Motor neuron (in vitro differentiated cells): ENCODE results near the gene F11. TPM values are rescaled to one million over a fixed set of nuclear protein-coding genes. Genes with fewer than 3 reads are reported as not detected.
A peak's percentile ranks its signal among the peaks of the same experiment; 100 is the strongest.
"Not testable (repeated sequence)": the region's sequence is repeated elsewhere in the genome, so short reads cannot be mapped to it uniquely, and the experiment has no call there.

Source experiments
- ATAC-seq, 8 experiments: fragments of 200-7000 bp; cut with Tn5 transposase; replicated peaks in 6 of 8; 2 replicates each; pipeline ENCODE4 v1.8.0; 2021; ENCODE audit warnings: mild to moderate bottlenecking in 8 of 8, moderate library complexity in 8 of 8
- H3K27ac ChIP-seq, 2 donors: fragments of 250-450 bp; sonication (Bioruptor Pico); 2 replicates each; pipeline ENCODE4 v1.9.0; 2021; ENCODE audit warnings: antibody characterized with exemption in 2 of 2, mild to moderate bottlenecking in 2 of 2, moderate library complexity in 1 of 2
- H3K4me1 ChIP-seq, 2 donors: fragments of 250-450 bp; sonication (Bioruptor Pico); replicated peaks in 1 of 2; 2 replicates each; pipeline ENCODE4 v1.6.1; 2021; ENCODE audit warnings: antibody characterized with exemption in 2 of 2, mild to moderate bottlenecking in 2 of 2, moderate library complexity in 1 of 2
- H3K4me3 ChIP-seq, 5 donors: fragments of 250-450 bp; sonication (Bioruptor Pico); 2 replicates each; pipeline ENCODE4 v1.9.0; 2021; ENCODE audit warnings: antibody characterized with exemption in 5 of 5, mild to moderate bottlenecking in 5 of 5, moderate library complexity in 4 of 5
- WGBS, 10 experiments: fragments of 450-650 bp; shearing (Covaris generic); methylation state at CpG; one replicate each; pipeline ENCODE4 v1.0.0; 2022; 5-methylcytosine and 5-hydroxymethylcytosine counted together
- in situ Hi-C, 9 experiments: fragments of 400-800 bp; cut with MboI; loops; one replicate each; pipeline ENCODE4 v1.15.0; 2021; ENCODE audit warnings: low sequenced_read_pairs in 9 of 9, low pct_unique_long_range_greater_than_20kb in 2 of 9; ENCODE audit not compliant: unreplicated experiment in 9 of 9
- total RNA-seq, 8 experiments: library from RNA; unstranded; fragments of 300-600 nt; gene quantifications; 2 replicates each; pipeline versions ENCODE4 v1.2.3 to v1.2.4, GENCODE V29; 2022

F11 gene
- total RNA-seq, 8 experiments from 2014 or later = 0.21 to 1.2 (median 0.26) TPM; not detected in 2

- Histone ChIP-seq H3K4me3 (no peak overlapping the region), H3K27ac (no peak overlapping the region), H3K4me1 (no peaks in the 10 kb centered on the region)
- in situ Hi-C loops = loop anchor here in 5 of 9 experiments (10.0 to 25.0 kb wide), 2 partner anchors 291 to 293 kb away; no protein-coding TSS in a partner anchor
- ATAC-seq = no peak
- 8 to 100% (median 86%) methylated on average over 2 to 9 of the region's 9 CpGs; no CpG with 5 or more reads in 2 of the 10 experiments for WGBS, 10 experiments
Measured at GRCh38 chr4:186294160-186294559, 28.2 kb downstream of the F11 start.

GRCh38 chr4:186296481-186296880 lies 30.5 kb downstream of the F11 start:
- ATAC-seq = no peak
- no peaks in the 10 kb centered on the region for H3K4me1 ChIP-seq
- 30 to 89% (median 57%) methylated on average over 1 to 4 of the region's 4 CpGs; no CpG with 5 or more reads in 4 of the 10 experiments for WGBS, 10 experiments
- in situ Hi-C loops = loop anchor here in 5 of 9 experiments (10.0 to 25.0 kb wide), 2 partner anchors 288 to 291 kb away; no protein-coding TSS in a partner anchor
- no peak overlapping the region for H3K27ac ChIP-seq
- H3K4me3 ChIP-seq = no peak overlapping the region

- H3K27ac ChIP-seq = no peak overlapping the region
- no peak overlapping the region for H3K4me3 ChIP-seq
- peak in 4 of 8 experiments; percentile 35 to 83 (median 52) for ATAC-seq
- H3K4me1 ChIP-seq = no peaks in the 10 kb centered on the region
- in situ Hi-C loops = loop anchor here in 5 of 9 experiments (10.0 to 25.0 kb wide), 2 partner anchors 288 to 290 kb away; no protein-coding TSS in a partner anchor
- 0 to 71% (median 26%) methylated on average over 1 to 13 of the region's 21 CpGs for WGBS, 10 experiments
Measured at GRCh38 chr4:186297013-186297645, 31.1 kb downstream of the F11 start.

GRCh38 chr4:186298031-186298647 lies 32.1 kb downstream of the F11 start:
- Histone ChIP-seq H3K27ac (no peak overlapping the region), H3K4me3 (no peak overlapping the region), H3K4me1 (no peaks in the 10 kb centered on the region)
- 20 to 100% (median 40%) methylated on average over 1 to 13 of the region's 39 CpGs; no CpG with 5 or more reads in 1 of the 10 experiments for WGBS, 10 experiments
- in situ Hi-C loops = loop anchor here in 5 of 9 experiments (10.0 to 25.0 kb wide), 2 partner anchors 287 to 289 kb away; no protein-coding TSS in a partner anchor
- peak in 1 of 8 experiments; percentile 23 for ATAC-seq

GRCh38 chr4:186299291-186299690 lies 33.3 kb downstream of the F11 start:
- H3K4me1 ChIP-seq = no peaks in the 10 kb centered on the region
- 11 to 95% (median 78%) methylated on average over 1 to 5 of the region's 5 CpGs; no CpG with 5 or more reads in 1 of the 10 experiments for WGBS, 10 experiments
- no peak overlapping the region for H3K27ac ChIP-seq
- no peak for ATAC-seq
- in situ Hi-C loops = loop anchor here in 5 of 9 experiments (10.0 to 25.0 kb wide), 2 partner anchors 286 to 288 kb away; no protein-coding TSS in a partner anchor
- no peak overlapping the region for H3K4me3 ChIP-seq

GRCh38 chr4:186300659-186301390 lies 34.8 kb downstream of the F11 start:
- no peak overlapping the region for H3K27ac ChIP-seq
- 36 to 100% (median 84%) methylated on average over 1 to 6 of the region's 6 CpGs for whole genome bisulfite sequencing, 10 experiments
- H3K4me1 ChIP-seq = peaks cover 0 to 3% of the 10 kb centered on the region in 2 donors
- in situ Hi-C loops = loop anchor here in 1 of 9 experiments (25.0 kb wide), 1 partner anchor 286 kb away; no protein-coding TSS in a partner anchor
- H3K4me3 ChIP-seq = no peak overlapping the region
- ATAC-seq = no peak

GRCh38 chr4:186304216-186304615 lies 38.2 kb downstream of the F11 start:
- Histone ChIP-seq H3K27ac (no peak overlapping the region), H3K4me1 (peaks cover 0 to 3% of the 10 kb centered on the region in 2 donors), H3K4me3 (no peak overlapping the region)
- WGBS, 10 experiments = 8 to 100% (median 96%) methylated on average over 1 to 5 of the region's 5 CpGs; no CpG with 5 or more reads in 2 of the 10 experiments
- in situ Hi-C loops = loop anchor here in 1 of 9 experiments (25.0 kb wide), 1 partner anchor 283 kb away; no protein-coding TSS in a partner anchor
- no peak for ATAC-seq

- ATAC-seq = peak in 1 of 8 experiments; percentile 55
- no peak overlapping the region for H3K4me3 ChIP-seq
- WGBS, 10 experiments = 3 to 94% (median 75%) methylated on average over 4 to 9 of the region's 13 CpGs; no CpG with 5 or more reads in 1 of the 10 experiments
Measured at GRCh38 chr4:186304866-186305505, 39.0 kb downstream of the F11 start.

GRCh38 chr4:186307497-186307896 lies 41.5 kb downstream of the F11 start:
- WGBS, 10 experiments = 0 to 100% (median 80%) methylated on average over 1 to 3 of the region's 4 CpGs; no CpG with 5 or more reads in 1 of the 10 experiments
- peaks cover 0 to 3% of the 10 kb centered on the region in 2 donors for H3K4me1 ChIP-seq
- no peak for ATAC-seq
- in situ Hi-C loops = loop anchor here in 1 of 9 experiments (25.0 kb wide), 1 partner anchor 280 kb away; no protein-coding TSS in a partner anchor
- no peak overlapping the region for H3K4me3 ChIP-seq
- no peak overlapping the region for H3K27ac ChIP-seq

More at GRCh38 chr4:186304866-186305505, 39.0 kb downstream of the F11 start:
- in situ Hi-C loops = loop anchor here in 1 of 9 experiments (25.0 kb wide), 1 partner anchor 282 kb away; no protein-coding TSS in a partner anchor
- peaks cover 0 to 3% of the 10 kb centered on the region in 2 donors for H3K4me1 ChIP-seq
- no peak overlapping the region for H3K27ac ChIP-seq

- no peak overlapping the region for H3K27ac ChIP-seq
- 0 to 100% (median 82%) methylated on average over 1 to 3 of the region's 3 CpGs; no CpG with 5 or more reads in 4 of the 10 experiments for WGBS, 10 experiments
- in situ Hi-C loops = loop anchor here in 1 of 9 experiments (25.0 kb wide), 1 partner anchor 279 kb away; no protein-coding TSS in a partner anchor
- H3K4me3 ChIP-seq = no peak overlapping the region
- H3K4me1 ChIP-seq = peaks cover 0 to 3% of the 10 kb centered on the region in 2 donors
- ATAC-seq = no peak
Measured at GRCh38 chr4:186307916-186308315, 41.9 kb downstream of the F11 start.

- in situ Hi-C loops = loop anchor here in 1 of 9 experiments (25.0 kb wide), 1 partner anchor 269 kb away; no protein-coding TSS in a partner anchor
- no peaks in the 10 kb centered on the region for H3K4me1 ChIP-seq
- 3 to 85% (median 45%) methylated on average over 1 to 6 of the region's 6 CpGs; no CpG with 5 or more reads in 2 of the 10 experiments for WGBS, 10 experiments
- H3K27ac ChIP-seq = no peak overlapping the region
- no peak for ATAC-seq
- H3K4me3 ChIP-seq = no peak overlapping the region
Measured at GRCh38 chr4:186318481-186318880, 52.5 kb downstream of the F11 start.

- ATAC-seq, H3K4me3 ChIP-seq, H3K27ac ChIP-seq, H3K4me1 ChIP-seq: not testable (repeated sequence)
- in situ Hi-C loops = loop anchor here in 2 of 9 experiments (25.0 kb wide), 2 partner anchors 238 to 263 kb away; partner anchors contain the start of gene MTNR1A (in 1 of the 2)
- 67 to 100% methylated on average over 2 to 4 of the region's 33 CpGs; no CpG with 5 or more reads in 8 of the 10 experiments for whole genome bisulfite sequencing, 10 experiments
Measured at GRCh38 chr4:186324660-186325059, 58.7 kb downstream of the F11 start.
